Measurements from ENCODE around the gene ANKFN1.

- no peak for TF ChIP-seq CTCF (IDR thresholded peaks at IDR 0.05; ENCODE audit: insufficient read depth, low read depth, low read length)
- no peak for TF ChIP-seq EZH2 (IDR thresholded peaks at IDR 0.05; ENCODE audit: insufficient read depth, low read length)
Observed at GRCh38 chr17:56274491-56274890, 121.2 kb downstream of the ANKFN1 start.
